GM18909 (cell line): ENCODE results near the gene CPD.

Source experiments
- ATAC-seq: cut with Tn5 transposase; IDR thresholded peaks from one replicate; pipeline ENCODE4 v1.9.1; 2021; ENCODE audit warnings: mild to moderate bottlenecking; ENCODE audit not compliant: unreplicated experiment, poor library complexity

CPD gene

GRCh38 chr17:30483159-30483558 is 104.4 kb downstream of the CPD start:
- ATAC-seq: no peak

- ATAC-seq: no peak
Observed at GRCh38 chr17:30493780-30494179, 115.1 kb downstream of the CPD start.

- no peak for ATAC-seq
Observed at GRCh38 chr17:30495586-30495985, 116.9 kb downstream of the CPD start.

- ATAC-seq: no peak
Observed at GRCh38 chr17:30503558-30503957, 124.8 kb downstream of the CPD start.

- ATAC-seq: no peak
Observed at GRCh38 chr17:30505868-30506417, 127.2 kb downstream of the CPD start.

GRCh38 chr17:30506481-30506880 is 127.8 kb downstream of the CPD start:
- ATAC-seq: no peak

GRCh38 chr17:30513346-30513745 is 134.6 kb downstream of the CPD start:
- ATAC-seq: no peak

GRCh38 chr17:30514895-30515596 is 136.3 kb downstream of the CPD start:
- ATAC-seq: no peak

- no peak for ATAC-seq
Observed at GRCh38 chr17:30517786-30518185, 139.1 kb downstream of the CPD start.

- ATAC-seq: no peak
Observed at GRCh38 chr17:30519166-30519565, 140.4 kb downstream of the CPD start.
